BLaER1 treated with 17β-estradiol and CSF1 and Interleukin-3, amounts not matched to agents 10 nM and 100 nM (cell line): ENCODE data around the gene ACOT11.

Experiments
- H3K27ac ChIP-seq, 11 experiments: shearing (Covaris generic); formaldehyde crosslinking; 2 replicates each; pipeline ENCODE4 v1.8.1; 2022
- H3K27me3 ChIP-seq, 11 experiments: shearing (Covaris generic); formaldehyde crosslinking; 2 replicates each; pipeline ENCODE4 v1.8.1; 2022
- H3K36me3 ChIP-seq, 11 experiments: shearing (Covaris generic); formaldehyde crosslinking; 2 replicates each; pipeline ENCODE4 v1.8.1; 2022
- H3K4me1 ChIP-seq, 10 experiments: shearing (Covaris generic); formaldehyde crosslinking; 2 replicates each; pipeline ENCODE4 v1.8.1; 2022
- H3K4me2 ChIP-seq, 11 experiments: shearing (Covaris generic); formaldehyde crosslinking; 2 replicates each; pipeline ENCODE4 v1.8.1; 2022
- H3K4me3 ChIP-seq, 10 experiments: shearing (Covaris generic); formaldehyde crosslinking; 2 replicates each; pipeline ENCODE4 v1.8.1; 2022
- H3K9ac ChIP-seq, 11 experiments: shearing (Covaris generic); formaldehyde crosslinking; 2 replicates each; pipeline ENCODE4 v1.8.1; 2022
- H3K9me3 ChIP-seq, 11 experiments: shearing (Covaris generic); formaldehyde crosslinking; replicated peaks in 1 of 11; 2 replicates each; pipeline ENCODE4 v1.8.1; 2022
- H4K20me1 ChIP-seq, 11 experiments: shearing (Covaris generic); formaldehyde crosslinking; 2 replicates each; pipeline ENCODE4 v1.8.1; 2022
- Cebpa-rat ChIP-seq, 11 experiments: shearing (Covaris generic); IDR thresholded peaks; 2 replicates each; pipeline ENCODE4 v1.8.1; 2022

Gene ACOT11

DNA sequence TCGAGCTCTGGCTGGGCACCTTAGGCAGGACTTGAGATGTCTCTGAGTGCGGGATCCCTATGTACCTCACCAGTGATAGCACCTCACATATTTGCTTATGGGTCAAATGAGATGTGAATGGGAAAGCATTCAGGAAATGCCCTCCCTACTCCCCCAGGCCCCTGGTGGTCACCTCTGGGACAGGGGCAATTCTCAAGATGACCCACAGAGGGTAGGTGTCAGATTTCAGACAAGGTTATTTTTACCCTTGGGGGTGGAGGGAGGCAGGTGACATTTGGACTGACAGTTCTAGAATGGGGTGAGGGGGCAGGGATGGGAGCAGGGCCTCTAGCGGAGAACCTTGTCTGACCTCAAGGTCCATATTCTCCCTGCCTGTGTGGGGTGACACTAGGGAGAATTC is 27.1 kb downstream of the ACOT11 start:
- no peak for TF ChIP-seq Cebpa-rat (IDR thresholded peaks at IDR 0.05)
- H3K27me3 ChIP-seq = no peaks in the 10 kb centered on the region
- H3K27ac ChIP-seq = no peak overlapping the region
- no peak overlapping the region for H3K4me3 ChIP-seq
- no peak overlapping the region for H3K9ac ChIP-seq
- peaks cover 0 to 9% (median 0%) of the 10 kb centered on the region in 11 experiments; a peak in 4 of 22 replicates for H4K20me1 ChIP-seq
- no peaks in the 10 kb centered on the region for H3K36me3 ChIP-seq
- H3K9me3 ChIP-seq = no peaks in the 10 kb centered on the region
- no peak overlapping the region for H3K4me2 ChIP-seq
- peaks cover 17 to 56% (median 26%) of the 10 kb centered on the region in 10 experiments for H3K4me1 ChIP-seq

DNA sequence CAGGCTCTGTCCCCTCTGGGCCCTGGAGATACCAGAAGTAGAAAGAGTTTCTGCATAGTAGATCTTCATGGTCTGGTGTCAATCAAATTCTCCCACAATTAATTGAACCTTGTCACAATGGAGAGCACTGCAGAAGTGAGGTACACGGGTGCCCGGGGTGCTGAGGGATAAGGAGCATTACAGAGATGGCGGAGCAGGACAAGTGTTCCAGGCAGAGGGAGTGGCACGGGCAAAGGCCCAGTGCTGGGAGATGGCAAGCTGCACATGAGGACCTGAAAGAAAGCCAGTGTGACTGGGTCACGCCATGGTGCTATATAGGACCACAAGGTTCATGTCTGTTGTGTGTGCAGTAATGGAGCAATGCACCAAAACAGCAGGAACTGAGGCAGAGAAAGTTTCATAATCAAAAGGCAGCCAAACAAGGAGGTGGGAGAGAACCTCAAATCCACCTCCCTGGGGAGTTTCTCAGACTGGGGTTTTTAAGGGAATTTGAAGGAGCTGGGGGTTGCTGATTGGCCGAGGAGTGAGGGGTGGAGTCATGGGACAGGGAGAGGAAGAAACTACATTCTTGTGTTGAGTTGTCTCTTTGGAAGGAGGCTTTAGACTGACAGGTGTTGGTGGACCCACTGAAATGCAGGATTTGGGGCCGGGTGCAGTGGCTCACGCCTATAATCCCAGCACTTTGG is 27.7 kb downstream of the ACOT11 start:
- Histone ChIP-seq H3K4me3 (no peak overlapping the region), H3K27me3 (no peaks in the 10 kb centered on the region), H3K9ac (no peak overlapping the region), H3K36me3 (no peaks in the 10 kb centered on the region), H3K4me2 (peak overlapping the region in 1 of 11 experiments; percentile 12; a peak in 2 of 22 replicates), H3K27ac (no peak overlapping the region), H4K20me1 (peaks cover 0 to 9% (median 0%) of the 10 kb centered on the region in 11 experiments; a peak in 4 of 22 replicates), H3K9me3 (no peaks in the 10 kb centered on the region), H3K4me1 (peaks cover 17 to 50% (median 22%) of the 10 kb centered on the region in 10 experiments)
- no peak for TF ChIP-seq Cebpa-rat (IDR thresholded peaks at IDR 0.05)

DNA sequence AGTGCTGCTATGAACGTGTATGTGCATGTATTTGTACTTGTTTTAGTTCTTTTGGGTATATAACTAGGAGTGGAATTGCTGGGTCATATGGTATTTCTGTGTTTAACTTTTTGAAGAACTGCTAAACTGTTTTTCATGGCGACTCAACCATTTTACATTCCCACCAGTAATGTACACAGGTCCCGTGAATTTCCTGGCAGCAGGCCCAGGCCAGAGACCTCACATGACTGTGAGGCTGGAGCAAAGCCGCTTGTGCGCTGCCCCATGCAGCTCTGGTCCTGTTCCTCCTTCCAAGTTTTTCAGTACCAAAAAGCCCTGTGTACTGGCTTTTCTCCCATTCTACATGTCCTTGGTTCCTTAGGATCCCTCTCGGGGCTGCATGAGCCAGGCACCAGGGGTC is 29.6 kb downstream of the ACOT11 start:
- Histone ChIP-seq H3K9ac (no peak overlapping the region), H3K4me3 (no peak overlapping the region), H3K36me3 (no peaks in the 10 kb centered on the region), H3K27me3 (no peaks in the 10 kb centered on the region), H3K4me2 (peak overlapping the region in 2 of 11 experiments; percentile 41 to 47; a peak in 4 of 22 replicates), H3K27ac (no peak overlapping the region), H3K9me3 (no peaks in the 10 kb centered on the region), H4K20me1 (peaks cover 0 to 20% (median 0%) of the 10 kb centered on the region in 11 experiments; a peak in 6 of 22 replicates), H3K4me1 (peaks cover 3 to 31% (median 4%) of the 10 kb centered on the region in 10 experiments; a peak in 19 of 20 replicates)
- TF ChIP-seq Cebpa-rat (IDR thresholded peaks at IDR 0.05) = no peak

DNA sequence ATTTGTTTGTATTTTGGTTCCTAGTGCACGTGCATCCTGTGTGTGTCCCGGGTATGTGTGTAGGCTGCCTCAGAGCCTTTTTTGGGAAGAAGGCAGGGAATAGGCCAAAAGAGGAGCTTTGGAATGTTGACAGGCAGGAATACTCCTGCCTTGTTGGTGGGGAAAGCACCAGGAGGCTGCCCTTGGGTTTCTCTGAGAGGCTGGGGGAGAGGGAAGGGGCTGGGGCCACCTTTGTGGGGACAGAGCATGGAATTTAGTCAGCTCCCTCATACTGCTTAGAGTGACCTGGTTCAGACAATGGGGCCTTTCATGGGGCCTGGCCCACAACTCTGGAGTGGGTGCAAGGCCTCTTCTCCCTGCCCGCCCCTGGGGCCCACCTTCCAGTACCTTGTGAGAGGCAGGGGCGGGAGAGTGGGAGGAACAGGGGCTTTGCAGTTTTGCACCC is 31.3 kb downstream of the ACOT11 start:
- TF ChIP-seq Cebpa-rat (IDR thresholded peaks at IDR 0.05) = no peak
- H3K27me3 ChIP-seq = no peaks in the 10 kb centered on the region
- no peak overlapping the region for H3K9ac ChIP-seq
- H4K20me1 ChIP-seq = peaks cover 0 to 26% (median 0%) of the 10 kb centered on the region in 11 experiments; a peak in 6 of 22 replicates
- H3K9me3 ChIP-seq = no peaks in the 10 kb centered on the region
- no peaks in the 10 kb centered on the region; a peak in 2 of 22 replicates for H3K36me3 ChIP-seq
- peaks cover 0 to 26% (median 0%) of the 10 kb centered on the region in 10 experiments; a peak in 3 of 20 replicates for H3K4me1 ChIP-seq
- no peak overlapping the region for H3K27ac ChIP-seq
- no peak overlapping the region for H3K4me3 ChIP-seq
- H3K4me2 ChIP-seq = no peak overlapping the region

DNA sequence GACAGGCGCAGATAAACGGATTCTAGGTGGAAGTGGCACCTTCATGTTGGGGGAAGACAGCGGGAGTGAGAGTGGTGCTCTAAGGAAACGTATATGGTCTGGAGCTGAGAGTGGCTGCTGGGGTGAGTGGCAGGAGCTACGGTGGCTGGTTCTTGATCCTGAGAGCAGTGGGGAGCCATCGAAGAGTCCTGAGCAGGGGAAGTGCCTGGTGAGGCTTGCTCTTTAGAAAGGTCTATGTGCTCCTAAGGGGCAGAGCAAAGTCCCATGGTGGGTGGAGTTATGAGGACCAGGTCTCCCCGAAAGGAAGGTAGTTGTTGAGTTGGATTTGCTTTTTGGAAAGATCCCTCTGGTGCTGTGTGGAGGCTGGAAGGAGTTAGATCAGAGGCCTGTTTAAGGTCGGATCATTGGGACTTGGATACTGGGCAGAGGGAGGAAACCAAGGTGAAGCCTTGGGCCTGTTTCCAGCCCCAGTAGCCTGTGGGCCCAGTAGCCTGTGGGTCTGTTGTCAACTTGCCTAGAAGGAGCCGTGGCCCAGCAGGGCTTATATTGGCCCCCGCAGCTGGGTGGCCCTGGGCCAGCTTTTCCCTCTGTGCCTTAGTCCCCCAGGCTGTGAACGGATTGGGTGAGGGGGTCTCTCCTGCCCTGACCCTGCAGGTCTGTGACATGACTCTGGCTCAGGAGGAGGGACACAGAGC is 33.0 kb downstream of the ACOT11 start:
- Histone ChIP-seq H3K4me2 (no peak overlapping the region), H3K36me3 (peaks cover 0 to 12% (median 0%) of the 10 kb centered on the region in 11 experiments; a peak in 2 of 22 replicates), H3K9me3 (no peaks in the 10 kb centered on the region), H3K4me1 (peaks cover 0 to 22% (median 0%) of the 10 kb centered on the region in 10 experiments; a peak in 3 of 20 replicates), H3K27ac (no peak overlapping the region), H3K4me3 (no peak overlapping the region), H3K27me3 (no peaks in the 10 kb centered on the region), H4K20me1 (peaks cover 0 to 26% (median 0%) of the 10 kb centered on the region in 11 experiments; a peak in 6 of 22 replicates), H3K9ac (no peak overlapping the region)
- no peak for TF ChIP-seq Cebpa-rat (IDR thresholded peaks at IDR 0.05)

DNA sequence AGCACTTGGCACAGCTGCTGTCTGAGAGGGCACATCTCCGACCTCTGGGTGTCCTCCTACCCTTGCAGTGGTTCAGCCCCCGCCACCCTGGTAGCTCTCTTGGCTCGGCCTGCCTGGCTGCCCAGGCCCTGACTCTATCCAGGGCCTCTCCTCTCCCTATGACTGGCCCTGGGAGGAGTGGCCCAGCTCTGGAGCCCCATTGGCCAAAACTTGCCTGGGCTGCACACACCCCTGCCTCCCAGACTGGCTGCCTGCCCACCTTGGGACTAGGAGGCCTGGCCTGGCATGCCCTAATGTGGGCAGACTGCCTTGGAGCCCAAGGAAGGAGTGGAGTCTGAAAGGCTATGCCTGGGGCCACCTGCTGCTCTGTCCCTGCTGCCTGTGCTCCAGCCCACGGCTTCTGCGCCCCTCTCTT is 33.6 kb downstream of the ACOT11 start:
- Histone ChIP-seq H3K4me3 (no peak overlapping the region), H3K27ac (no peak overlapping the region), H3K4me2 (no peak overlapping the region), H3K27me3 (no peaks in the 10 kb centered on the region), H4K20me1 (peaks cover 0 to 26% (median 0%) of the 10 kb centered on the region in 11 experiments; a peak in 6 of 22 replicates), H3K9me3 (no peaks in the 10 kb centered on the region), H3K9ac (no peak overlapping the region), H3K36me3 (peaks cover 0 to 12% (median 0%) of the 10 kb centered on the region in 11 experiments; a peak in 2 of 22 replicates), H3K4me1 (peaks cover 0 to 16% (median 0%) of the 10 kb centered on the region in 10 experiments; a peak in 3 of 20 replicates)
- no peak for TF ChIP-seq Cebpa-rat (IDR thresholded peaks at IDR 0.05)

DNA sequence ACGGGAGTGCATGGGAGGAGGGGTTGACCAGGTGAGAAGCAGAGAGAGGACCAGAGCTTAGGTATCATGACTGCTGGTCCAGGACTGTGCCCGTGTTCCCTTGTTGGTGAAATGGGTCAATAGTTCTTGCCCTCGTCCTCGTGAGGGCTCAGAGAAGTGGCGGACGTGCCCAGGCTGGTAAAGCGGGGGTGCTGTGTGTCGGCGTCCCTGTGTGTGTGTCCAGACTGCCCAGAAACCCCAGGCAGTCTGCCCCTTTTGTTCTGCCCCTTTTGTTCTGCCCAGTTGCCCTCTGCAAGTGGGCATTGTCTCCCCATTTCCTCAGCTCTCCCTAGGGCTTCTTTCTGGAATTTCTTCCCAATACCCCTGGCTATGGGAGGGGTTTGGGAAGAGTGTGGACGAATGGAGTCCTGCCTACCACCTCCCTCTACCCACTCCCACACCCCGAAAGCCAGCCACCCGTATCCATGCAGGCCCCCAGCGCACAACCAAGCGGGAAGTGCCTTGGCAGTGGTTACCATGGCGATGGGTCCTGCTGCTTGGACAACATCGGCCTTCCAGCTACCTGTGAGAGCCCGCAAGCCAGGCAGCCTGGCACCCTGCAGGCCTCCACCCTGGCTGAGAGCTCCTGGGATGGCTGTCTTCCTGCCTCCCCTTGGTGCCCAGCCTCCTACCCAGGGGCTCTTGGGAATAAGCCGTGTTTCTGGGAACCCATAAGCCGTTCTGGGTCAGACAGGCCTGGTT is 34.7 kb downstream of the ACOT11 start:
- peaks cover 0 to 12% (median 0%) of the 10 kb centered on the region in 11 experiments; a peak in 2 of 22 replicates for H3K36me3 ChIP-seq
- H3K4me2 ChIP-seq = no peak overlapping the region
- H3K4me3 ChIP-seq = no peak overlapping the region
- H3K9me3 ChIP-seq = no peaks in the 10 kb centered on the region
- no peaks in the 10 kb centered on the region for H3K27me3 ChIP-seq
- no peak for TF ChIP-seq Cebpa-rat (IDR thresholded peaks at IDR 0.05)
- H3K27ac ChIP-seq = no peak overlapping the region
- no peak overlapping the region for H3K9ac ChIP-seq
- peaks cover 0 to 24% (median 0%) of the 10 kb centered on the region in 11 experiments; a peak in 6 of 22 replicates for H4K20me1 ChIP-seq
- peaks cover 0 to 7% (median 0%) of the 10 kb centered on the region in 10 experiments; a peak in 3 of 20 replicates for H3K4me1 ChIP-seq

DNA sequence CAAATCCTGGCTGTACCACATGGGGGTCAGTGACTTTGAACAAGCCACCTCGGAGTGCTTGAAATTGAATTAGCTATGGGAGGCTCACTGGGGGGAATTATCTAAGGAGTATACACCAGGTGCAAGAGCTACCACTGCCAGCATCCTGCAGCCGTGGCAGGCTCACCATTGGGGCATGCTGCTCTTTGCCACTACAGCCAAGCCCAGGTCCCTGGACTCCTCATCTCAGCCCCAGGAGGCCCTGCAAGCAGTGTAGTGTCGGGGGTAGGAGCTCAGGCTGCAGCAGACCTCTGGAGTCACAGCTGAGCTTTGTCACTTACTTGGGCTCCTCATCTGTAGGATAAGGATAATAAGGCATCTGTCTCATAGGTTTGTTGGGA is 35.3 kb downstream of the ACOT11 start:
- Histone ChIP-seq H3K27me3 (no peaks in the 10 kb centered on the region), H3K27ac (no peak overlapping the region), H3K9me3 (no peaks in the 10 kb centered on the region), H3K4me1 (peaks cover 0 to 2% (median 2%) of the 10 kb centered on the region in 10 experiments; a peak in 14 of 20 replicates), H4K20me1 (peaks cover 0 to 19% (median 0%) of the 10 kb centered on the region in 11 experiments; a peak in 6 of 22 replicates), H3K4me2 (no peak overlapping the region), H3K36me3 (peaks cover 0 to 13% (median 0%) of the 10 kb centered on the region in 11 experiments; a peak in 2 of 22 replicates), H3K9ac (no peak overlapping the region), H3K4me3 (no peak overlapping the region)
- no peak for TF ChIP-seq Cebpa-rat (IDR thresholded peaks at IDR 0.05)
